Measurements from ENCODE around the gene C1orf210. TPM values are rescaled to one million over a fixed set of nuclear protein-coding genes. Genes with fewer than 3 reads are reported as not detected.

The C1orf210 gene
- polyA plus RNA-seq, 2 of the 4 experiments (the other 2 are of a cell fraction): not detected

- 89% methylated on average over 29 of the region's 46 CpGs for WGBS (ENCODE audit: missing lambda C conversion rate)
- H3K4me3 ChIP-seq: no peak overlapping the region
These were observed 19.5 kb upstream of the C1orf210 start for GRCh38 chr1:43304771-43305300.

GRCh38 chr1:43304314-43304681, 18.9 kb upstream of the C1orf210 start:
- no peak for FAIRE-seq

More at GRCh38 chr1:43304771-43305300, 19.5 kb upstream of the C1orf210 start:
- no peak overlapping the region for H3K4me2 ChIP-seq
- ATAC-seq (no peak), DNase-seq (ENCODE audit: low read depth in 1 of 2, low spot score in 1 of 2) (no peak), FAIRE-seq (no peak)
- CTCF ChIA-PET: interaction anchor here (2.1 kb wide), 1 partner anchor 12 kb away, joined by 5 read pairs; no protein-coding TSS in a partner anchor
- H3K4me1 ChIP-seq: no peaks in the 10 kb centered on the region
- TF ChIP-seq TP53 (CRISPR knock-in tag; IDR thresholded peaks at IDR 0.05) (no peak), FOSB (CRISPR knock-in tag; IDR thresholded peaks at IDR 0.05) (no peak), TFCP2L1 (CRISPR knock-in tag; IDR thresholded peaks at IDR 0.05) (no peak), CBX8 (IDR thresholded peaks at IDR 0.05) (no peak), HDAC2 (IDR thresholded peaks at IDR 0.05) (no peak), E2F6 (IDR thresholded peaks at IDR 0.05; ENCODE audit: borderline replicate concordance, low read depth) (no peak), HOXB13 (CRISPR knock-in tag; IDR thresholded peaks at IDR 0.05; ENCODE audit: low read depth) (no peak)
- POLR2A ChIA-PET: no interaction called here
- H3K9me3 ChIP-seq: no peaks in the 10 kb centered on the region
- H3K27ac ChIP-seq: no peak overlapping the region

GRCh38 chr1:43303471-43304313, 18.3 kb upstream of the C1orf210 start:
- 79% methylated on average over 8 of the region's 8 CpGs for WGBS (ENCODE audit: missing lambda C conversion rate)
- POLR2A ChIA-PET: no interaction called here
- FAIRE-seq (no peak), DNase-seq (ENCODE audit: low read depth in 1 of 2, low spot score in 1 of 2) (no peak), ATAC-seq (no peak)
- Histone ChIP-seq H3K4me3 (no peak overlapping the region), H3K9me3 (no peaks in the 10 kb centered on the region), H3K27ac (no peak overlapping the region), H3K4me2 (no peak overlapping the region), H3K4me1 (no peaks in the 10 kb centered on the region)
- CTCF ChIA-PET: interaction anchor here (0.8 kb wide), 1 partner anchor 13 kb away, joined by 3 read pairs; no protein-coding TSS in a partner anchor
- TF ChIP-seq HOXB13 (CRISPR knock-in tag; IDR thresholded peaks at IDR 0.05; ENCODE audit: low read depth): no peak
- no peak for TF ChIP-seq NFE2L2 (conservative IDR thresholded peaks at IDR 0.05; ENCODE audit: low read length)
- no peak for TF ChIP-seq NPAS2 (CRISPR knock-in tag; IDR thresholded peaks at IDR 0.05; ENCODE audit: borderline replicate concordance)
- TF ChIP-seq SREBF2 (IDR thresholded peaks at IDR 0.05): no peak
- no peak for TF ChIP-seq HOXA7 (CRISPR knock-in tag; IDR thresholded peaks at IDR 0.05)
- no peak for TF ChIP-seq EHF (CRISPR knock-in tag; IDR thresholded peaks at IDR 0.05)
- no peak for TF ChIP-seq KDM5A (IDR thresholded peaks at IDR 0.05)
- no peak for TF ChIP-seq HMGXB4 (CRISPR knock-in tag; IDR thresholded peaks at IDR 0.05; ENCODE audit: borderline replicate concordance)
- TF ChIP-seq JUN (IDR thresholded peaks at IDR 0.05): no peak
- TF ChIP-seq ZC3H11A (IDR thresholded peaks at IDR 0.05): no peak
- no peak for TF ChIP-seq MAZ (IDR thresholded peaks at IDR 0.05; ENCODE audit: borderline replicate concordance, low read depth, low read length)
- no peak for TF ChIP-seq BCL3 (IDR thresholded peaks at IDR 0.05)
- TF ChIP-seq CEBPB (IDR thresholded peaks at IDR 0.05): no peak
- no peak for TF ChIP-seq CBX2 (IDR thresholded peaks at IDR 0.05; ENCODE audit: borderline replicate concordance, low read depth)
- TF ChIP-seq ATOH8 (CRISPR knock-in tag; IDR thresholded peaks at IDR 0.05; ENCODE audit: low read depth): no peak
- TF ChIP-seq EHMT2 (IDR thresholded peaks at IDR 0.05; ENCODE audit: low read depth): no peak

More at GRCh38 chr1:43304314-43304681, 18.9 kb upstream of the C1orf210 start:
- H3K4me3 ChIP-seq: no peak overlapping the region
- ChIA-PET CTCF (interaction anchor here (2.1 kb wide), 1 partner anchor 13 kb away, joined by 5 read pairs; no protein-coding TSS in a partner anchor), POLR2A (no interaction called here)
- no peaks in the 10 kb centered on the region for H3K9me3 ChIP-seq
- H3K4me1 ChIP-seq: no peaks in the 10 kb centered on the region
- ATAC-seq: no peak
- H3K4me2 ChIP-seq: no peak overlapping the region
- 72% methylated on average over 8 of the region's 8 CpGs for WGBS (ENCODE audit: missing lambda C conversion rate)
- no peak for TF ChIP-seq TP53 (CRISPR knock-in tag; IDR thresholded peaks at IDR 0.05)
- no peak for TF ChIP-seq JUNB (IDR thresholded peaks at IDR 0.05)
- no peak for TF ChIP-seq HMGXB4 (CRISPR knock-in tag; IDR thresholded peaks at IDR 0.05; ENCODE audit: borderline replicate concordance)
- no peak for TF ChIP-seq KDM1A (IDR thresholded peaks at IDR 0.05; ENCODE audit: low read depth)
- no peak for TF ChIP-seq ZSCAN20 (CRISPR knock-in tag; IDR thresholded peaks at IDR 0.05)
- TF ChIP-seq HOXA7 (CRISPR knock-in tag; IDR thresholded peaks at IDR 0.05): no peak
- TF ChIP-seq SREBF2 (IDR thresholded peaks at IDR 0.05): no peak
- no peak for DNase-seq (ENCODE audit: low read depth in 1 of 2, low spot score in 1 of 2)
- no peak overlapping the region for H3K27ac ChIP-seq
